ENCODE data around the gene NAP1L1.

DNA sequence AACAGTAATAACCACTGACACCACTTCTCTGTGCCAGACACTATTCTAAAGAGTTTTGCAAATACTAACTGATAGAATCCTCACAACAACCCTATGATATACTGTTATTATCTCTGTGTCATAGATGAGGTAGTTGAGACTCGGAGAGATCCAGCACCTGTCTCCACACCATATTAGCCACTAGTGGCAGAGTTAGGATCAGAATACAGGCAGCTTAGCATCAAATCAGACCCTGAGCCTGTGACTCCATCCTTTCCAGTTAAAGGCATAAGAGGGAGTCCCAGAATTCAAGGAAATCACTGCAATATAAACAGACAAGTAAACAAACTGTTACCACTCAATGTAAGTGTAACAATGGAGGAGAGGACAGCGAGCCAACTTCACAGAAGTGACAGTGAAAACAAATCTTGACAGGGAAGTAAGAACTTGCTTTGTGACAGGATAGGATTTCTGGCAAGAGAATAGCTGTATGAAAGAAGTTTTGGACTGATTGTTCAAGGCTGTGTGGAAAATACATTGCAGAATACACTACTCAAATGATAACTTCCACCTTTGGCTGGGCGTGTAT is 11.7 kb upstream of the NAP1L1 start:
- TF ChIP-seq, protein P1, sequence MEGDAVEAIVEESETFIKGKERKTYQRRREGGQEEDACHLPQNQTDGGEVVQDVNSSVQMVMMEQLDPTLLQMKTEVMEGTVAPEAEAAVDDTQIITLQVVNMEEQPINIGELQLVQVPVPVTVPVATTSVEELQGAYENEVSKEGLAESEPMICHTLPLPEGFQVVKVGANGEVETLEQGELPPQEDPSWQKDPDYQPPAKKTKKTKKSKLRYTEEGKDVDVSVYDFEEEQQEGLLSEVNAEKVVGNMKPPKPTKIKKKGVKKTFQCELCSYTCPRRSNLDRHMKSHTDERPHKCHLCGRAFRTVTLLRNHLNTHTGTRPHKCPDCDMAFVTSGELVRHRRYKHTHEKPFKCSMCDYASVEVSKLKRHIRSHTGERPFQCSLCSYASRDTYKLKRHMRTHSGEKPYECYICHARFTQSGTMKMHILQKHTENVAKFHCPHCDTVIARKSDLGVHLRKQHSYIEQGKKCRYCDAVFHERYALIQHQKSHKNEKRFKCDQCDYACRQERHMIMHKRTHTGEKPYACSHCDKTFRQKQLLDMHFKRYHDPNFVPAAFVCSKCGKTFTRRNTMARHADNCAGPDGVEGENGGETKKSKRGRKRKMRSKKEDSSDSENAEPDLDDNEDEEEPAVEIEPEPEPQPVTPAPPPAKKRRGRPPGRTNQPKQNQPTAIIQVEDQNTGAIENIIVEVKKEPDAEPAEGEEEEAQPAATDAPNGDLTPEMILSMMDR (IDR thresholded peaks at IDR 0.05), result no peak
- TF ChIP-seq POLR2A (IDR thresholded peaks at IDR 0.05), result no peak

Measured in heart left ventricle (tissue), 13 donors.